Iris pigment epithelial cell (primary cell): ENCODE results near the gene MSANTD4.
"Not testable (repeated sequence)": the region's sequence is repeated elsewhere in the genome, so short reads cannot be mapped to it uniquely, and the experiment has no call there.

Experiments used
- DNase-seq: peaks from one replicate; pipeline ENCODE4 v3.0.0-alpha.2; 2011; ENCODE audit warnings: low read depth

The MSANTD4 gene

DNA sequence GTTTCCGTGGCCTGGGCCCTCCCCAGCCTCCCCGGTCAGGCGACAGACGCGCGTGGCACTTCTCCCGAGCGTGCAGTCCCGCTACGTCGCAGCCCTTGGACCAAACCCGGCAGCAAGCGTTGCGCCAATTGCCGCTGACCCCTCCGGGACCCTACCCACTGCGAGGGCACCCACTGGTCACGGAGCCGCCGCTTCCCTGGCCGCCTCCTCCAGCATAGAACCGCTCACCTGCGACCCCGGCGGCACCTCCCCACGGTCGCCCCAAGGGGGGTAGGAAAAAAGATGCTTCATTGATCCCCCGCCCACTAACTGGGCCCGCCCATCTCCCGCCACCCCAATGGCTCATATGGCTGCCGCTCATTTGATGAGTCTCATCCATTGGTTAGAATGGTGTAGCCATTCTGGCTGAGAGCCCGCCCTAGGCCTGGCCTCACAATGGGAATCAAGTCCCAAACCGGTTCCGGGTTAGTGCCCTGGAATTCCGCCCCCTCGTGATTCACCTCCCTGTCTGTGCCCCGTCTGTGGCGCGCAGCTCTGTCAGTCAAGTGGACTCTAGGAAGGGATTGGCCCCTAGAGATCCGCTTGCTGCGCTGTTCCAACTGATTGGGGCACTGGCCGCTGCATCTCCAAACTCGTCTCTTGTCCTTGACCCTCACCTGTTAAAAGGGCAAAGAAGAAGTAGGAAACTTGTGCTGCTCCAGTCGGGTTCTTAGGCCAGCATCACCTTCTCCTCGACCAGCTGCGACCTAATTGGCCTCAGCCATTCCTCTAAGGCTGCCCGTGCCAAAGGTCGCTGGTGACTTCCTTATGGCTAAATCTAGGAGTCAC is at the start of gene MSANTD4:
MSANTD4 (minus strand) TSS at position 274 of the 828 bp plus-strand sequence. CDS start 11,323 bp downstream, outside the sequence.
- peak; percentile 100 for DNase-seq

DNA sequence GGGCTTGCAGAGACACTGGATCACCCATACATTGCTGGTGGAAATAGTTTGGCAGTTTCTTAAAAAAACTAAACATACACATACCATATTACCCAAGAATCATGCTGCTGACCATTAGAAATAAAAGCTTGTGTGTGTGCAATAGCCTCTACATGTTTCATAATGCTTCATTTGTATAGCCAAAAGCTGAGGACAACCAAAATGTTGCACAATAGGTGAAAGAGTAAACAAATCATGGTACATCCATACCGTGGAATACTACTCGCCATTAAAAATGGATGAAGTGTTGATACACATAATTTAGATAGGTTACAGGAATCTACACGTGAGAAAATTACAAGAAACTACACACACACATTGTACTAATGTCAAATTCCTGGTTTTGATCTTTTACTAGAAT is 48.6 kb upstream of the MSANTD4 start:
- DNase-seq, result peak; percentile 25

DNA sequence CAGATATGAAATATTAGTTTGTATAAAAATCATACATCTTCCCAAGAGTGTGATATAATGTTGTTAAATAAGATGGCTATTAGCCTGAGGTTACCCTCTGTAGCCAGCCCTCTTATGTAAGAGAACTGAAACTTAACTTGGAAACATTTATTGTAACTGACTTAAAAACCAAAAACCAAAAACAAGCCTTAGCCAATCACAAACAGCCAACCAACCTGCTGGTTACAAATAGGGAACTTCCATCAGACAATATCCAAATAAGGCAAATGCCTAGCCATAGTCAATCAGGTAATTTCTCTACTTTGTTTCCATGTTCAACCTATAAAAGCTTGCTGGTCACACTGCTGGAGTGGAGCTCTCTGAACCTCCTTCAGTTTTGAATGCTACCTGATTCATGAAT is 41.0 kb upstream of the MSANTD4 start:
- DNase-seq, result no peak

DNA sequence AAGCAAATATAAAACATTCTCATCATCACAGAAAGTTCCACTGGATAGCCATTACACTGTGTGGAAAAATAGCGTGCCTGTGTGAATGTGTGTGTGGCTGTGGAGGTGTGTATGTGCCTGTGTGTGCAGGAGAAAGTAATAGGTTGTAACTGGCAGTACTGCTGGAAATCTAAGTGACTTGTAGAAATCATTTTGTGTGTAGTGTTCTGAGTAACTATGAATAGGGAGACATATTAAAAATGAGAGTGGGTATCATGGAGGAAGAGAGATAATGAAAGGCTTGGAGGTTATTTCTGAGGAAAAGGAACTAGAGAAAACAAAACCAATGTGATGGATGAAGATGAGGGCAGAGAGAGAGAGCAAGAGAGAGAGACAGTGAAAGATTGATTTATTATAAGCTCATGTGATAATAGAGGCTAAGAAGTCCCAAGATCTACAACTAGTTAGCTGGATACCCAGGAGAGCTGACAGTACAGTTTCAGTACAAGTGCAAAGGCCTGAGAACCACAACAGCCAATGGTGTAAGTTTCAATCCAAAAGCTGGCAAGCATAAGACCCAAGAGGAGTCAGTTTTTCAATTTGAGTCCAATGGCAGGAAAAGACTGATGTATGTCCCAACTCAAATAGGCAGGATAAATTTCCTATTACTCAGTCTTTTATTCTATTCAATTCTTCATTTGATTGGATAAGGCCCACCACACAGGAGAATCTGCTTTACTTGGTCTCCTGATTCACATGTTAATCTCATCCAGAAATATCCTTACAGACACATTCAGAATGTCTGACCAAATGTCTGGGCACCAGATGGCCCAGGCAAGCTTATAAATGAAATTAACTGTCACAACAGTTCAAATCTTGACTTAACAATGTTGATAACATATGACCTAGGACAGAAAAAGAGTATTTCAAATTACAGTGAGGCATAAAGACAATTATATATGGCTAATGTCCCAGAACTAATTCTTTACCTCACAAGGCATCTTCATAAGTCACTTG is 40.2 kb upstream of the MSANTD4 start:
- no peak for DNase-seq

DNA sequence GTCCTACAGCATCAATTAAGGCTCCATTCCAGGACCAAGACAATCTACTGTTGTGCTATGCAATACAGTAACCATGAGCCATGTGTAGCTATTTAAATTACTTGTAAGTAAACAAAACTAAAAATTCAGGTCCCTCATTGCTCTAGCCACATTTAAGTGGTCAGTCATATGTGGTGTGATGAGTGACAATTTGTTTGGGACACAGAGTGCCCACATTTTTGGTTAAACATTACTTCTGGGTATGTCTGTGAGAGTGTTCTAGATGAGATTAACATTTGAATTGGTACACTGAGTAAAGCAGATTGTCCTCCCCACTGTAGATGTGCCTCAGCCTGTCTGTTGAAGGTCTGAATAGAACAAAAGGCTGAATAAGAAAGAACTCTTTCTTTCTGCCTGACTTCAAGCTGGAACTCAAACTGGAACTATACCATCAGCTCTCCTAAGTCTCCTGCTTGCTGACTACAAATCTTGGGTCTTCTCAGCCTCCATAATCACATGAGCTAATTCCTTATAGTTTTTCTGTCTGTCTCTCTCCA is 39.3 kb upstream of the MSANTD4 start:
- no peak for DNase-seq

DNA sequence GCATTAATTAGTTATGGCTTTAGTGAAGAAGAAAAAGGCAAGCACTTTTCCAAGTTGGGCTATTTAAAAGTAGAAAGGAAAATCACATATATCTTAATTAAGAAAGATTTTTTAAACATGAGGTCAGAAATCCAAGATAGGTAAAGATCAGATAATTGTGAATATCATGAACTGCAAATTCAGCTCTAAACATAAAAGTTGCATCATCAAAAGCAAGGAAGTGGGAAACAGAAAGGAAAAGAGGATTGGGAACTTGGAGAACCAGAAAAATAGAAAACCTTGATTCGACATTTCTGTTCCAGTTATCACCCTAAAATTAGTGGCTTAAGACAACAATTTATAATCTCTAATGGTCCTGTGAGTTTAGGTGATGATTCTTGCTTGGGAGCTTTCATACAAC is 37.6 kb upstream of the MSANTD4 start:
- DNase-seq, result no peak

DNA sequence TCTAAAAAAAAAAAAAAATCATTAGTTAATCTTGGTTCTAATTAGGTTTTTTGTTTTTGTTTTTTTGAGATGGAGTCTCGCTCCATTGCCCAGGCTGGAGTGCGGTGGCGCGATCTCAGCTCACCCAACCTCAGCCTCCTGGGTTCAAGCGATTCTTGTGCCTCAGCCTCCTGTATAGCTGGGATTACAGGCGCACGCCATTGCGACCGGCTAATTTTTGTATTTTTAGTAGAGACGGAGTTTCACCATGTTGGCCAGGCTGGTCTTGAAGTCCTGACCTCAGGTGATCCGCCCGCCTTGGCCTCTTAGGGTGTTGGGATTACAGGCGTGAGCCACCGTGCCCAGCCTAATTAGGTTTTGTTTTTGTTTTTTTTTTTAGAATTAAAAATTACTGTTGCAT is 36.3 kb upstream of the MSANTD4 start:
- not testable (repeated sequence) for DNase-seq

DNA sequence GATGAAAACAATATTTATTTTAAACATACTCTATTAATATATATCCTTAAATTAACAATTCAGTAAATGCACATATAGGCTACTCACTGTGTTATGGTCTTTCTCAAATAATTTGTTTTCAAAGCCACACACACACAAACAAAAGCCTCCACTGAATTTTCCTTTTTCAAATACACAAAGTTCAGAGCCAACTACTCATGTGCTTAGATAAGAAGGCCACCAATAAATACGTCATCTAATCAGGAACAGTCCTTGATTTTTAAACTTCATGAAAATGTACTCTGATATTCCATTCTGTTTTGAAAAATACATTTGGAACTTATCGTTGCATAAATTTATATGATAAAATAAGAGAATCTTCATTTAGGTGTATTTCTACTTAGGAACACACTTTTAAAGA is 29.1 kb upstream of the MSANTD4 start:
- no peak for DNase-seq

DNA sequence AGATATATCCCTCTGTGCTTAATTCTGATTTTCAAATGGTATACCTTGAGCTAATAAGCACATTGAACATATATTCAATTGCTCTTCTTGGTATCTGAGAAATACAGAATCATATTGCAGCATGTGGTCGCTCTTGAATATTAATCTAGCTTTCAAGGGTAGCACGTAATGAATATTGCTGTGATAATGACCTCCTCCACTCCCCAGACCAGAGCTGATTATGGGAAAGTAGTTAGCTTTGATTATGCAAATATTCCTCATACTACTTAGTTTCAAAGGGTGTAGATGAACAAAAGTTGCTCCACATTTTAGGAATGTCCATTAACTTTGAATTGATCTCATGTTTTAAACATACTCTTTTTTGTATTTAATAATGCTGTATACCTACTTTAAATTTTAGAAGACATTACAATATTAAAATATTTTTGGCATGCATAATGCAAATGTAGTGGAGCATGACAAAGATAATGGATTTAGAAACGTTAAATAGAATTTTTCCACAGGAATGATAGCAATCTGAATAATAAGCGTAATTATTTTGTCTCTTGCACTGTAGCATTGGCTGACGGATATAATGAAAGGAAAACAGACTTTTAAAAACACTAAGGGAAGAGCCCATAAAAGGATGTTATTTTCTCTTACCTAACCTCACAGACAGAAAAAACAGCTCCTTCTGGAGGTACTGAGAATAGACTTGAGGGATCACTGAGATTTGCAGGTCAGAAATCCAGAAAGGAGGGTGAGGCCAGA is 27.9 kb upstream of the MSANTD4 start:
- no peak for DNase-seq

DNA sequence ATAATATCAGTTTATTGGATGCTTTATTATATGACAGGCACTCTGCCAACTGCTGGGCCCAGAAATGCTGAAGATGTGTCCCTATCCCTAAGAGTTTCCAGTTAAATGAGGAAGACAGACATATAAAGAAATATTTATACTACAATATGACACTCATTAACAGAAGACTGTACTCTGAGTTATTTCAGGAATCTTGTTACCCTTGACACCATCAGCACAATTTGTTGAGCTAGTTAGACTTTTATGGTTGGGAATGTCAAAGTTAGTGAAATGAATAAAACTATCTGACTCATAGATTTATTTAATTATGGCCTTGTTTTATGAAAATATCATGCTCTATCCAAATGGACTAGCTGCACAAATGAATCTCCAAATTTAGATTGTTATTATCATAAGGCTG is 25.6 kb upstream of the MSANTD4 start:
- DNase-seq, result no peak

DNA sequence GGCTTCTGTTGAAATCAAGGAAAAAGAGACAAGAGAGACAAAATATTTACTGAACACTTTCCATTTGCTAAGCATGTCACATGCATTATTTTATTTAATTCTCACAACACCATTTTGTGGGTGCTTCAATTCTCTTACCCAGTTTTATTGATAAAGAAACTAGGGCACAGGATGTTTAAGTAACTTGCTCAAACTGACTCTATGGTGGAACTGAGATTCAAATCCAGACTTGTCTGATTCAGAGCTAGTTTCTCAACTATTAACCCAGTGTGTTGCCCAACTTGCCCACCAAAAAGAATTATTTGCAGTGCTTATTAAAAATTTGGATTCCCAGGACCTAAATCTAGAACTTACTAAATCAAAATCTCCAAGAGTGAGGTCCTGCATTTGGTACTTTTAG is 21.5 kb upstream of the MSANTD4 start:
- DNase-seq, result no peak

DNA sequence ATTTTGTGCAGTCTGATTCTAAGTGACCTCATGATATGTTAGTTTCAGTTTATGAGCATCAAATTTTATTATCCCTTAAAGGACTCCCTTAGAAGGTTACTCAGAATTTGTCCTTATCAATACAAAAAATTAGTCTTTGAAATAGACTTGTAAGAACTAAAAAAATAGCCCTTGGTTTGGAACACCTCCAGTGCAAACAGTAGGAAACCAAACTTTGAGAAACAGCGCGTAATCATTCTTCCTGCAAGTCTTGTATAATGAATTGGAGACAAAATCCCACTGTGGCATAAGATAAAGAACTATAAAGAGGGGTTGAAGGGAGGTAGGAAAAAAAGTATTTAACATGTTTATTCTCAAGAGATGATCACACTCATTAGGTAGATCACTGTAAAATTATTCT is 10.8 kb upstream of the MSANTD4 start:
- DNase-seq, result peak; percentile 49

DNA sequence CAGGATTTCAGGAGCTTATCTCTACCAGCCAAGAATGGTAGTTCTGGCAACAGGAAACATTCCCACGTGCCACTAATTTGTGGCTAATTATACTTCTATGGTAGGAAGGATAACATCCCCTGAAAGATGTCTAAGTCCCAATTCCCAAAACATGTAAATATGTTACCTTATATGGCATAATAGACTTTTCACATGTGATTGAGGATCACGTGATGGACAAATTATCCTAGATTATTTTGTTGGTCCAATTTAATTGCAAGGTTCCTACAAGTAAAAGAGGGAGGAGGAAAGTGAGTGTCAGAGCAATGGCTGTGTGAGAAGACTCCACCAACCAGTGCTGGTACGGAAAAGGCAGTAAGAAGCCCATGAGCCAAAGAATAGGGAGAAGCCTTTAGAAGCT is 9.9 kb upstream of the MSANTD4 start:
- no peak for DNase-seq

DNA sequence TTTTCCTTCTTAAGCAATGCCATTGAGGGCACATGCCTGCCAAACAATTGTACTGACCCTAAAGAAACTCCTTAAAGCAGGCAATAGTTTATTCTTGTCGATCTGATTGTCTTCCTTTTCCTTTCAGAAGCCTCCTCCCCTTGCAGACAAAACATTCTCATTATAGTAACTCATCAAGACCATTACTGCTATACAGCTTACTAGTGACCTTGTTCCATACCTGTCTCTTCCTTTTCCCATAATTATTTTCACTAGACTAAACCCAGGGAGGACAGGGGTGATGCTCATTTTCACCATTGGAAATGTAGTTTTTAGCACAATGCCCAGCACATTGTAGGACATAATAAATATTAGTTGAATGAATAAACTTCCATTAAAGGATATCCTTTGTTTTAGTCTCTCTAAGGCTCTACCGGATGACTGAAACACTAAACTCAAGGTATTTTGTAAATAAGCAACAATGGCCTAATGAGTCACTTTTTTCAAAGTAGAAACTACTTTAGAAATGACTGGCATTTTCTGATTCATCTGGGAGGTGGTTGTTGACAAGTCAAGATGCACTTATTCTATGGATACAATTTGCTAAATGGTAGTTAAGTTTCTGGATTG is 9.3 kb upstream of the MSANTD4 start:
- DNase-seq, result peak; percentile 72

DNA sequence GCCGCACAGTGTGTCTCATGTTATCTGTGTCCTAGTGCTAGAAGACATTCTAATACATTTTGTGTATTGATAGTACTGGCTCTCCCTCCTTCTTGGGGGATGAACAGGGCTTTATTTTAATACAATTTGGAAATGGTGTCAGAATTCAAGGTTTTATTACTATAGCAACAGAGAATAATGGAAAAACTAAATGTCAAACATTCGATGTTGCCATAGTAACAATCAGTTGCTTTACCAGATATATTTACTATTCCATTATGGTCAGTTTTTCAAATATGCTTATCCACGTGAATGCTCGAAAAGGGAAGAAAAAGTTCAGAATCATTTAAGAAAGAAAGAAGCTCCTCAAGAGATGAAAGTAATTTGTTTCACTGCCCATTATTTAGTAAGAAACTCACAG is 8.6 kb upstream of the MSANTD4 start:
- DNase-seq, result no peak

DNA sequence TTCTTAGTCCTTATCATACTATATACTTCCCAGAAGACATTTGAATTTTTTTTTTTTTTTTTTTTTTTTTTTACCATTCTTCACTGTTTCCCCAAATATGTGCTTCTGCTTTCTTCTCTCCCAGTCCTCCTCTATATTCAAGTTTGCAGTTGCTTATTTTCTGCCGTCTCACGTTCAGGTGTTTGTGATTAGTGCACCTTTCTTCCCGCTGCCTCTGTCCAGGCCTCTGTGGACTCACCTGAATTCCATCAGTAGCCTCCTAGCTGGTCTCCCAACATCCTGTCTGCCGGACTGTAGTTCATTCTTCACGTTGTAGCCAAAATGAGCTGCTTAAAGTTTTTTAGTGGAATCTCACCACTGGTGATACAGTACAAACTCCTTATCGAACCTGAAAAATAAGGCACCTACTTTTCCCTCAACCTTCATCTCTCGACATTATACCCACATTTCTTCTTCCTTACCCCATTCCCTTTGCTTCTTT is 795 bp upstream of the MSANTD4 start:
- DNase-seq, result no peak

DNA sequence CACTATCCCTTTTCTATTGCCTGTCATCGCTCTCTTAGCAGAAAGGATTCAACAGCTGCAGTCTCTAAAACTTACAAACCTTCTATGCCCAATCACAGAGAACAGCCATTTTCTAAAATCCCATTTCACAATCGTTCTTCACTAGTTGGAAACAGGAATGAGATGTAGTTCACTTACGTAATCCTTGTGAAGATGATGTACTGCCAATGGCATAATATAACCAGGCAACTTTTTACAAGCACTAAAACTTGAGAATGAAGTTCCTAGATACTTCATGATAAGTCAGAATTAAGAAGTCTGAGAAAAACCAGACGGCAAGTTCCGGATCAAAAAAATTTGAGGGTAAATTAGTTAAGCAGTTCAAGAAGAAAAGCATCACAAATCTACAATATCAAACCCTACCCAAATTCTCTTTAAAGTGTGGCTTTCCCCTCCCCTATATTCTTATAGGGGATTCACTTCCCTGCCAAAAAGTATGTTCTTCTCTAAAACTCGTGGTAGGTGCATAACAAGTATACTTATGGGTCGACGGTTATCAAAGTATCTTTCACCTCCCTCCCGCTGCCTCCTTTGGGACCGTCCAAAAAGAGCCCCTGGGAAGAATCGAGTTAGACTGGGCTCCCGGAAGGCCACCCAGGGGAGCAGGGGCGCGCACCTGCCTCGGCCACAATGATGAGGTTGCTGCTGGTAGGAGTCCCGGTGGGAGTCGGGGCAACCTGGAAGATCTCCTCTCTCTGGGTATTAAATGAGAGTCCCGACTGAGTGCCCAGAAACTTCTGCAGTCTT is 666 bp downstream of the MSANTD4 start:
- peak; percentile 61 for DNase-seq

DNA sequence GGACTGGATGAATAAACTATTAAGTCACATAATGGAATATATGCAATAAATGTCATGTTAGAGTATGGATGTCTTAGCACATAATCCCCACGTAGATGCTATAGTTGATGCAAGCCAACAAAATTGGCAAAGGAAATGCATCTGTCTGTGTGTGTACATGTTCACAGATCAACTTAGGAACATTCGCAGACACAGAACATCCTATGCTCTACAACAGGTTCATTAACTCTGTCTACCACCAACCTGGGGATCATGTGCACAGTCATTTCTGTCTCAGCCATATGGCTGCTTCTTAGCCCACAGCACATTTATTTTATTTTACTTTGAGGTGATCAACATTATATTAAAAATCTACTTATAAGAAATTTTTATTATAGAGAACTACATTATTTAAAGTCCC is 4.9 kb downstream of the MSANTD4 start:
- DNase-seq, result no peak

DNA sequence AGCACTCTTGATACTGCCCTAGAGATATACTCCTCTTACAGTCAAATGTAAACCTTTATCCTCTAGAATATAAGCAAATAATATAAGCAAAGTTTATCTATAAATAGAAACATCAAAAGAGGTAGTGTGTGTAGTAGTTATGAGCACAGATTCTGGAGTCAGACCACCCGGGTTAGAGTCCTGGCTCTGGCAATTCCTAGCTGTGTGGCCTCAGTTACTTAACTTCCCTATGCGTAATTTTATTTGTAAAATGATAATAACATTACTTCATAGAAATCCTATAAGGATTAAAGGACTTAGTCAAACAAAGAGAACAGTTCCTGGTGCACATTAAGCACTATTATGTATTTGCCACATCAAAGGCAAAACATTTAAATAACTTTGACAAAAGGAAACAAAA is 7.0 kb downstream of the MSANTD4 start:
- DNase-seq, result no peak

DNA sequence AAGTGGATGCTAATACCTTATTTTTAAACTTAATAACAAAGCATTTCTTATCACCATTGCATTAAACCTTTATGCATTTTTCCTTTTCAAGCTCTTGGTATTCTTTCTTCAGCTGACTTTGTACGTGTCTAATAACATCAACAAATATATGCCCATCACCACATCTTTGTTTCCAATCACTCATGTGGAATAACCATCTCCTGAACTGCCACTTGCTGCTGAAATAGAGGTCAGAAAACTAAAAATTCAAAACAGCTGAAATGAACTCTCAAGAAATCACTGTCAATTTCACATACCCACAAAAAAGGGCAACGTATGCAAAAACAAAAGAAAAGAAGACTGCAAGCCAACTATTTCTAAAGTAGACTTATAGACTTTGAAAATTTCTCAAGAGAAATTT is 7.4 kb downstream of the MSANTD4 start:
- no peak for DNase-seq

DNA sequence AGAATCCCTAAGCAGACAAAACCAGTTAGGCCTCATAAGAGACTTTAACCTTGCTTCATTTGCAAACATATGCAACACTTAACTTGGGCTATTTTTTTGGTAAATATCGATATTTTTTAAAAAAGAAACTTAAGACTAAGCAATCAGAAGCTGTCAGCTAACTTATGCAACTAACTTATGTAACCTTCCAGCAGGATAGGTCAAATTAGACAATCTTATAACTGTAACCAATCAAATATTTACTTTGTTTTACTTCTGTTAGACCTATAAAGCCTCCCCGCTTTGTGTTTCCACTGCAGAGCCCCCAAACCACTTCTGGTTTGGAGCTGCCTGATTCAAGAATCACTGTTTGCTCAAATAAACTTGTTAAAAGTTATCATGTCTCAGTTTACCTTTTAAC is 8.0 kb downstream of the MSANTD4 start:
- DNase-seq, result no peak
